IMR-90 (cell line): ENCODE data around the gene ITFG1. TPM values are rescaled to one million over a fixed set of nuclear protein-coding genes. Genes with fewer than 3 reads are reported as not detected.

ENCODE experiments used
- ATAC-seq: fragments of 200-7000 bp; cut with Tn5 transposase; 2 replicates; pipeline ENCODE4 v1.9.1; 2020; ENCODE audit warnings: low read depth, mild to moderate bottlenecking, moderate library complexity
- BruUV-seq: library from RNA; stranded (reverse); fragments of 400-500 nt; replicated peaks from 2 replicates; lab custom pipeline; 2021; lab: Mats Ljungman, UMichigan
- CTCF ChIA-PET: fragments of 300-600 bp; formaldehyde crosslinking; extraction: SDS; loops from one replicate; lab custom pipeline; 2021; ENCODE audit warnings: antibody characterized with exemption; lab: Yijun Ruan, JAX
- POLR2A ChIA-PET: fragments of 300-600 bp; sonication (Branson Sonifier 250); formaldehyde crosslinking; loops from one replicate; lab custom pipeline; 2022; ENCODE audit warnings: antibody characterized with exemption; ENCODE audit not compliant: unreplicated experiment; lab: Charles Lee
- DNase-seq: peaks from one replicate; pipeline ENCODE4 v3.0.0; 2013
- H2AFZ ChIP-seq: replicated peaks from 2 replicates; pipeline ENCODE3; 2013; ENCODE audit warnings: low read length, mild to moderate bottlenecking; ENCODE audit not compliant: poor library complexity
- H2AK5ac ChIP-seq: 2 replicates; pipeline ENCODE4 v1.6.1; 2013; ENCODE audit warnings: low read depth, low read length, inconsistent platforms
- H2AK9ac ChIP-seq: replicated peaks from 2 replicates; pipeline ENCODE3; 2013; ENCODE audit warnings: mild to moderate bottlenecking, low read depth, low read length, moderate library complexity; ENCODE audit not compliant: poor library complexity
- H2BK120ac ChIP-seq: 2 replicates; pipeline ENCODE4 v1.6.1; 2013; ENCODE audit warnings: low read depth, low read length, inconsistent platforms
- H2BK15ac ChIP-seq: 3 replicates; pipeline ENCODE4 v1.6.1; 2013; ENCODE audit warnings: low read depth, low read length, inconsistent platforms
- H2BK20ac ChIP-seq: 2 replicates; pipeline ENCODE4 v1.6.1; 2013; ENCODE audit warnings: low read depth, mild to moderate bottlenecking, inconsistent platforms, low read length, moderate library complexity
- H2BK5ac ChIP-seq: 2 replicates; pipeline ENCODE4 v1.6.1; 2013; ENCODE audit warnings: mild to moderate bottlenecking, low read depth, low read length, inconsistent platforms; ENCODE audit not compliant: poor library complexity, severe bottlenecking
- H3K14ac ChIP-seq: replicated peaks from 2 replicates; pipeline ENCODE4 v1.6.1; 2013; ENCODE audit warnings: low read depth, low read length, inconsistent platforms
- H3K18ac ChIP-seq: 2 replicates; pipeline ENCODE4 v1.6.1; 2013; ENCODE audit warnings: low read depth, low read length, control low read depth
- H3K23ac ChIP-seq: 2 replicates; pipeline ENCODE4 v1.6.1; 2013; ENCODE audit warnings: low read depth, low read length, inconsistent platforms
- H3K27ac ChIP-seq: 2 replicates; pipeline ENCODE4 v1.5.1; 2013; ENCODE audit warnings: mild to moderate bottlenecking, control low read depth, low read length; ENCODE audit not compliant: insufficient read depth
- H3K27me3 ChIP-seq: 2 replicates; pipeline ENCODE4 v1.6.1; 2013; ENCODE audit warnings: low read length; ENCODE audit not compliant: control insufficient read depth, insufficient read depth
- H3K36me3 ChIP-seq: 2 replicates; pipeline ENCODE4 v1.6.1; 2013; ENCODE audit warnings: low read length, mixed read lengths; ENCODE audit not compliant: control insufficient read depth, insufficient read depth
- H3K4ac ChIP-seq: 2 replicates; pipeline ENCODE4 v1.6.1; 2013; ENCODE audit warnings: low read depth, low read length, inconsistent platforms
- H3K4me1 ChIP-seq: 2 replicates; pipeline ENCODE4 v1.6.1; 2013; ENCODE audit warnings: low read length, mixed read lengths; ENCODE audit not compliant: control insufficient read depth, insufficient read depth
- H3K4me2 ChIP-seq: 2 replicates; pipeline ENCODE4 v1.6.1; 2013; ENCODE audit warnings: low read depth, mild to moderate bottlenecking, control low read depth, low read length, moderate library complexity
- H3K4me3 ChIP-seq: 2 replicates; pipeline ENCODE4 v1.5.1; 2013; ENCODE audit warnings: low read depth, mild to moderate bottlenecking, control low read depth, low read length, moderate library complexity; ENCODE audit not compliant: insufficient read depth
- H3K56ac ChIP-seq: 2 replicates; pipeline ENCODE4 v1.6.1; 2013; ENCODE audit warnings: low read length, inconsistent platforms; ENCODE audit not compliant: insufficient read depth; ENCODE audit errors: extremely low read depth
- H3K79me1 ChIP-seq, 2 experiments: 2 replicates each; pipeline ENCODE4 v1.6.1; 2013; ENCODE audit warnings: low read length in 2 of 2, inconsistent platforms in 1 of 2, low read depth in 1 of 2
- H3K9ac ChIP-seq: 2 replicates; pipeline ENCODE4 v1.6.1; 2013; ENCODE audit warnings: low read depth, low read length, control low read depth
- H3K9me1 ChIP-seq: 2 replicates; pipeline ENCODE4 v1.6.1; 2013; ENCODE audit warnings: low read length, inconsistent platforms; ENCODE audit not compliant: insufficient read depth
- H3K9me3 ChIP-seq: 2 replicates; pipeline ENCODE4 v1.6.1; 2013; ENCODE audit warnings: low read length; ENCODE audit not compliant: control insufficient read depth, insufficient read depth
- H4K20me1 ChIP-seq: 2 replicates; pipeline ENCODE4 v1.6.1; 2013; ENCODE audit warnings: low read length, inconsistent platforms; ENCODE audit not compliant: insufficient read depth
- H4K5ac ChIP-seq: 2 replicates; pipeline ENCODE4 v1.6.1; 2013; ENCODE audit warnings: mild to moderate bottlenecking, low read depth, low read length, control low read depth
- H4K8ac ChIP-seq, 2 experiments: 2 replicates each; pipeline ENCODE4 v1.6.1; 2013; ENCODE audit warnings: low read depth in 2 of 2, low read length in 2 of 2, control low read depth in 1 of 2, inconsistent platforms in 1 of 2
- H4K91ac ChIP-seq: 2 replicates; pipeline ENCODE4 v1.6.1; 2013; ENCODE audit warnings: low read depth, low read length, inconsistent platforms; ENCODE audit not compliant: insufficient read depth
- BHLHE40 ChIP-seq: fragments of 150-350 bp; IDR thresholded peaks from 2 replicates; pipeline ENCODE4 v1.6.1; 2016; ENCODE audit warnings: mild to moderate bottlenecking, low read depth, low read length
- CEBPB ChIP-seq: IDR thresholded peaks from 2 replicates; pipeline ENCODE4 v1.6.1; 2012; ENCODE audit warnings: low read depth, low read length, improper control_type of control experiment
- CHD1 ChIP-seq: IDR thresholded peaks from 2 replicates; pipeline ENCODE4 v1.6.1; 2012; ENCODE audit warnings: low read depth, low read length, improper control_type of control experiment
- FOS ChIP-seq: fragments of 150-350 bp; IDR thresholded peaks from 2 replicates; pipeline ENCODE4 v1.6.1; 2016; ENCODE audit warnings: low read depth, low read length
- MAFK ChIP-seq: IDR thresholded peaks from 2 replicates; pipeline ENCODE4 v1.6.1; 2012; ENCODE audit warnings: low read depth, low read length, improper control_type of control experiment
- MAZ ChIP-seq: IDR thresholded peaks from 2 replicates; pipeline ENCODE4 v1.6.1; 2012; ENCODE audit warnings: low read depth, mild to moderate bottlenecking, low read length, improper control_type of control experiment, moderate library complexity, borderline replicate concordance
- MXI1 ChIP-seq: IDR thresholded peaks from 2 replicates; pipeline ENCODE4 v1.6.1; 2012; ENCODE audit warnings: low read depth, mild to moderate bottlenecking, low read length, moderate library complexity, borderline replicate concordance
- NFE2L2 ChIP-seq: fragments of 150-350 bp; IDR thresholded peaks from 2 replicates; pipeline ENCODE4 v1.6.1; 2016; ENCODE audit warnings: low read depth, mild to moderate bottlenecking, low read length
- POLR2A ChIP-seq: IDR thresholded peaks from 2 replicates; pipeline ENCODE4 v1.6.1; 2012; ENCODE audit warnings: mild to moderate bottlenecking, low read depth, low read length
- RAD21 ChIP-seq: IDR thresholded peaks from 2 replicates; pipeline ENCODE4 v1.6.1; 2012; ENCODE audit warnings: low read length, improper control_type of control experiment
- RCOR1 ChIP-seq: IDR thresholded peaks from 2 replicates; pipeline ENCODE4 v1.6.1; 2012; ENCODE audit warnings: mild to moderate bottlenecking, low read length, improper control_type of control experiment; ENCODE audit not compliant: insufficient replicate concordance
- RFX5 ChIP-seq: IDR thresholded peaks from 2 replicates; pipeline ENCODE4 v1.8.0; 2012; ENCODE audit warnings: low read depth, mild to moderate bottlenecking, low read length, moderate library complexity
- SMC3 ChIP-seq: fragments of 150-350 bp; IDR thresholded peaks from 2 replicates; pipeline ENCODE4 v1.6.1; 2016; ENCODE audit warnings: low read depth, mild to moderate bottlenecking, antibody characterized with exemption, low read length, moderate library complexity
- WGBS, 2 experiments: methylation state at CpG; one replicate each; pipeline versions ENCODE4 v1.1.5 to v1.1.7; 2013; ENCODE audit warnings: missing lambda C conversion rate in 2 of 2; ENCODE audit not compliant: insufficient read length in 1 of 2; ENCODE audit errors: extremely low coverage in 2 of 2; 5-methylcytosine and 5-hydroxymethylcytosine counted together
- dilution Hi-C: fragments of 300-500 bp; cut with HindIII; formaldehyde crosslinking; loops from one replicate; pipeline ENCODE4 v1.14.3; 2018; ENCODE audit warnings: low sequenced_read_pairs; ENCODE audit not compliant: unreplicated experiment
- in situ Hi-C: fragments of 300-500 bp; cut with MboI; formaldehyde crosslinking; loops from 3 replicates; pipeline ENCODE4 v1.14.3; 2019; ENCODE audit warnings: low sequenced_read_pairs, inconsistent platforms, mixed read lengths
- intact Hi-C: fragments of 100-400 bp; cut with micrococcal nuclease; formaldehyde crosslinking; loops from 2 replicates; pipeline ENCODE4 v1.10.0; 2022
- polyA plus RNA-seq, 3 experiments: library from polyadenylated mRNA; depleted of rRNA; stranded (reverse); fragments of >200 nt; gene quantifications; 2 replicates each; pipeline ENCODE4 v1.2.3, GENCODE V29; 2012; ENCODE audit warnings: low replicate concordance in 1 of 3
- total RNA-seq: library from RNA; depleted of rRNA; stranded (reverse); fragments of >200 nt; gene quantifications from 2 replicates; pipeline ENCODE4 v1.2.3, GENCODE V29; 2012
- TF ChIP-seq, protein P1 (sequence below): fragments of 150-350 bp; IDR thresholded peaks from 2 replicates; pipeline ENCODE4 v1.6.1; 2016; ENCODE audit warnings: low read depth, mild to moderate bottlenecking, low read length, moderate library complexity, borderline replicate concordance
- TF ChIP-seq, protein P2 (sequence below): conservative IDR thresholded peaks from 2 replicates; pipeline ENCODE4 v1.5.1; 2012; ENCODE audit warnings: mild to moderate bottlenecking, low read depth, low read length, improper control_type of control experiment
- TF ChIP-seq, protein P3 (sequence below): fragments of 150-350 bp; IDR thresholded peaks from 2 replicates; pipeline ENCODE4 v1.6.1; 2017; ENCODE audit warnings: mild to moderate bottlenecking, antibody characterized with exemption, low read length, low read depth

ITFG1 gene
- total and polyA plus RNA-seq, 2 of the 4 experiments (the other 2 are of a cell fraction): 54.3 to 60.4 TPM

DNA sequence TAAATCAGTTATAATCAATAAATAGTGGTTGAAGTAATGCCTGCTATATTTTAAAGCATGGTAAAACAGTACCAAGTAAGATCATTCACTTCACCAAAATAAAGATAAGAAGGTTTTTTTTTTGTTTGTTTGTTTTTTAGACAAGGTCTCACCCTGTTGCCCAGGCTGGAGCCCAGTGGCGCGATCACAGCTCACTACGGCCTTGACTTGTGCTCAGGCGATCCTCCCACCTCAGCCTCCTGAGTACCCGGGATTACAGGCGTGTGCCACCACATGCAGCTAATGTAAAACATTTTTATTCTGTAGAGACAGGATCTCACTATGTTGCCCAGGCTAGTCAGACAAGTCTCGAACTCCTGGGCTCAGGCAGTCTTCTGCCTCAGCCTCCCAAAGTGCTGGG lies 232.6 kb downstream of the ITFG1 start:
- Histone ChIP-seq H3K27me3 (no peaks in the 10 kb centered on the region), H4K8ac (no peak overlapping the region), H3K4me3 (no peak overlapping the region), H3K27ac (no peak overlapping the region), H3K4me2 (no peak overlapping the region), H2AK5ac (no peak overlapping the region), H3K36me3 (no peaks in the 10 kb centered on the region), H3K9me3 (no peaks in the 10 kb centered on the region), H2AFZ (no peak overlapping the region), H2AK9ac (no peak overlapping the region), H2BK5ac (no peak overlapping the region), H3K4ac (no peak overlapping the region), H3K14ac (no peak overlapping the region), H3K79me1 (no peaks in the 10 kb centered on the region), H2BK20ac (no peak overlapping the region), H4K20me1 (no peaks in the 10 kb centered on the region), H3K56ac (no peak overlapping the region), H3K9me1 (no peaks in the 10 kb centered on the region), H3K18ac (no peak overlapping the region), H3K4me1 (no peaks in the 10 kb centered on the region), H4K91ac (no peak overlapping the region), H4K5ac (no peak overlapping the region), H3K9ac (no peak overlapping the region), H2BK120ac (no peak overlapping the region), H3K23ac (no peak overlapping the region), H2BK15ac (no peak overlapping the region)
- BruUV-seq: no TSS peak
- intact Hi-C loops: no loop called here
- CTCF ChIA-PET: no interaction called here
- dilution Hi-C loops: no loop called here
- no peak for TF ChIP-seq RCOR1
- TF ChIP-seq, protein P1, sequence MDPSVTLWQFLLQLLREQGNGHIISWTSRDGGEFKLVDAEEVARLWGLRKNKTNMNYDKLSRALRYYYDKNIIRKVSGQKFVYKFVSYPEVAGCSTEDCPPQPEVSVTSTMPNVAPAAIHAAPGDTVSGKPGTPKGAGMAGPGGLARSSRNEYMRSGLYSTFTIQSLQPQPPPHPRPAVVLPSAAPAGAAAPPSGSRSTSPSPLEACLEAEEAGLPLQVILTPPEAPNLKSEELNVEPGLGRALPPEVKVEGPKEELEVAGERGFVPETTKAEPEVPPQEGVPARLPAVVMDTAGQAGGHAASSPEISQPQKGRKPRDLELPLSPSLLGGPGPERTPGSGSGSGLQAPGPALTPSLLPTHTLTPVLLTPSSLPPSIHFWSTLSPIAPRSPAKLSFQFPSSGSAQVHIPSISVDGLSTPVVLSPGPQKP: no peak
- TF ChIP-seq, protein P2, sequence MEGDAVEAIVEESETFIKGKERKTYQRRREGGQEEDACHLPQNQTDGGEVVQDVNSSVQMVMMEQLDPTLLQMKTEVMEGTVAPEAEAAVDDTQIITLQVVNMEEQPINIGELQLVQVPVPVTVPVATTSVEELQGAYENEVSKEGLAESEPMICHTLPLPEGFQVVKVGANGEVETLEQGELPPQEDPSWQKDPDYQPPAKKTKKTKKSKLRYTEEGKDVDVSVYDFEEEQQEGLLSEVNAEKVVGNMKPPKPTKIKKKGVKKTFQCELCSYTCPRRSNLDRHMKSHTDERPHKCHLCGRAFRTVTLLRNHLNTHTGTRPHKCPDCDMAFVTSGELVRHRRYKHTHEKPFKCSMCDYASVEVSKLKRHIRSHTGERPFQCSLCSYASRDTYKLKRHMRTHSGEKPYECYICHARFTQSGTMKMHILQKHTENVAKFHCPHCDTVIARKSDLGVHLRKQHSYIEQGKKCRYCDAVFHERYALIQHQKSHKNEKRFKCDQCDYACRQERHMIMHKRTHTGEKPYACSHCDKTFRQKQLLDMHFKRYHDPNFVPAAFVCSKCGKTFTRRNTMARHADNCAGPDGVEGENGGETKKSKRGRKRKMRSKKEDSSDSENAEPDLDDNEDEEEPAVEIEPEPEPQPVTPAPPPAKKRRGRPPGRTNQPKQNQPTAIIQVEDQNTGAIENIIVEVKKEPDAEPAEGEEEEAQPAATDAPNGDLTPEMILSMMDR: no peak
- TF ChIP-seq, protein P3, sequence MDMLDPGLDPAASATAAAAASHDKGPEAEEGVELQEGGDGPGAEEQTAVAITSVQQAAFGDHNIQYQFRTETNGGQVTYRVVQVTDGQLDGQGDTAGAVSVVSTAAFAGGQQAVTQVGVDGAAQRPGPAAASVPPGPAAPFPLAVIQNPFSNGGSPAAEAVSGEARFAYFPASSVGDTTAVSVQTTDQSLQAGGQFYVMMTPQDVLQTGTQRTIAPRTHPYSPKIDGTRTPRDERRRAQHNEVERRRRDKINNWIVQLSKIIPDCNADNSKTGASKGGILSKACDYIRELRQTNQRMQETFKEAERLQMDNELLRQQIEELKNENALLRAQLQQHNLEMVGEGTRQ: no peak
- TF ChIP-seq POLR2A: no peak
- no peak for TF ChIP-seq FOS
- no peak for TF ChIP-seq SMC3
- TF ChIP-seq BHLHE40: no peak
- no peak for TF ChIP-seq MXI1
- no peak for TF ChIP-seq MAFK
- TF ChIP-seq NFE2L2: no peak
- TF ChIP-seq CHD1: no peak
- no peak for TF ChIP-seq RFX5
- TF ChIP-seq MAZ: no peak
- TF ChIP-seq RAD21: no peak
- no peak for TF ChIP-seq CEBPB
- POLR2A ChIA-PET: no interaction called here
- no CpG with 5 or more reads among the region's 7 CpGs for WGBS, 2 experiments
- no peak for DNase-seq
- in situ Hi-C loops: no loop called here
- no peak for ATAC-seq
